ENCODE measurements around the gene TPCN1. TPM values are rescaled to one million over a fixed set of nuclear protein-coding genes. Genes with fewer than 3 reads are reported as not detected.

The TPCN1 gene
- total RNA-seq, 6 experiments from 2014 or later, result 18.0 to 34.6 (median 28.3) TPM

- H3K27ac ChIP-seq, result peak overlapping the region in 2 of 3 donors; percentile 34 to 74
- WGBS (ENCODE audit: insufficient coverage, low coverage, low lambda C conversion rate, missing lambda C conversion rate), result 49% methylated on average over 6 of the region's 6 CpGs
Measured at GRCh38 chr12:113261847-113262470, 40.7 kb downstream of the TPCN1 start.

GRCh38 chr12:113262710-113263109 lies 41.4 kb downstream of the TPCN1 start:
- no peak for TF ChIP-seq POLR2A (IDR thresholded peaks at IDR 0.05)
- TF ChIP-seq CTCF (IDR thresholded peaks at IDR 0.05), result no peak
- peaks cover 0 to 23% (median 3%) of the 10 kb centered on the region in 4 donors for H3K36me3 ChIP-seq
- intact Hi-C loops (cut with DNase I), result no loop called here
- H3K27ac ChIP-seq, result peak overlapping the region in 1 of 3 donors; percentile 74
- no peak for ATAC-seq
- no peak for DNase-seq
- no peaks in the 10 kb centered on the region for H3K27me3 ChIP-seq
- no peak overlapping the region for H3K4me3 ChIP-seq
- peaks cover 0 to 56% (median 10%) of the 10 kb centered on the region in 4 donors for H3K4me1 ChIP-seq
- no peaks in the 10 kb centered on the region for H3K9me3 ChIP-seq

More at GRCh38 chr12:113261847-113262470, 40.7 kb downstream of the TPCN1 start:
- no peaks in the 10 kb centered on the region for H3K27me3 ChIP-seq
- no peak for ATAC-seq
- DNase-seq, result no peak
- intact Hi-C loops (cut with DNase I), result no loop called here
- TF ChIP-seq CTCF (IDR thresholded peaks at IDR 0.05), result no peak
- no peak for TF ChIP-seq POLR2A (IDR thresholded peaks at IDR 0.05)
- H3K36me3 ChIP-seq, result peaks cover 0 to 15% (median 3%) of the 10 kb centered on the region in 4 donors
- H3K4me3 ChIP-seq, result no peak overlapping the region
- peaks cover 0 to 57% (median 10%) of the 10 kb centered on the region in 4 donors for H3K4me1 ChIP-seq
- H3K9me3 ChIP-seq, result no peaks in the 10 kb centered on the region

DNA sequence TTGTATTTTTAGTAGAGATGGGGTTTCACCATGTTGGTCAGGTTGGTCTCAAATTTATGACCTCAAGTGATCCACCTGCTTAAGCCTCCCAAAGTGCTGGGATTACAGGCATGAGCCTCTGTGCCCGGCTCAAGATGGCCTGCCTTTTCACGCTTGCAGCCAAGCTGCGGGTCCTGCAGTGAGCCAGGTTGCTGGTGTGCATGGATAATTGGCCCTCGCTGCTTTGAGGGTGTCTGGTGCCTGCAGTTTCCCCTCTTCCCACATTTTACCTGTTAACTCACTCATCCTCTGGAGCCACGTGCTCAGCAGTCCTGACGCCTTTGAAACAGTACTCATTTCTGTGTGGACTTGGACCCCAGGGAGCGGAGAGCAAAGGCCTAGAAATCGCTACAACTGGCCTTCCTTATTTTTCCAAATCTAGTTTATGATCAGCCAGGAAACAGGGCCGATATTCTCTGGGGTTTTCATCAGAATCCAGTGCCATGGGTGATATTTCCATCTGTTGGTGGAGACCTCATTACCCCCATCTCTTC lies 42.2 kb downstream of the TPCN1 start:
- Histone ChIP-seq H3K9me3 (no peaks in the 10 kb centered on the region), H3K4me3 (no peak overlapping the region), H3K27ac (peak overlapping the region in 2 of 3 donors; percentile 64 to 74), H3K27me3 (no peaks in the 10 kb centered on the region), H3K36me3 (peaks cover 0 to 30% (median 3%) of the 10 kb centered on the region in 4 donors), H3K4me1 (peaks cover 0 to 54% (median 10%) of the 10 kb centered on the region in 4 donors)
- intact Hi-C loops (cut with DNase I), result no loop called here
- 32% methylated on average over 6 of the region's 9 CpGs for WGBS (ENCODE audit: insufficient coverage, low coverage, low lambda C conversion rate, missing lambda C conversion rate)
- TF ChIP-seq POLR2A (IDR thresholded peaks at IDR 0.05) (no peak), CTCF (IDR thresholded peaks at IDR 0.05) (no peak)
- DNase-seq, result peak in 2 of 3 donors; percentile 71 to 81
- peak; percentile 13 to 34 (median 22) for ATAC-seq

DNA sequence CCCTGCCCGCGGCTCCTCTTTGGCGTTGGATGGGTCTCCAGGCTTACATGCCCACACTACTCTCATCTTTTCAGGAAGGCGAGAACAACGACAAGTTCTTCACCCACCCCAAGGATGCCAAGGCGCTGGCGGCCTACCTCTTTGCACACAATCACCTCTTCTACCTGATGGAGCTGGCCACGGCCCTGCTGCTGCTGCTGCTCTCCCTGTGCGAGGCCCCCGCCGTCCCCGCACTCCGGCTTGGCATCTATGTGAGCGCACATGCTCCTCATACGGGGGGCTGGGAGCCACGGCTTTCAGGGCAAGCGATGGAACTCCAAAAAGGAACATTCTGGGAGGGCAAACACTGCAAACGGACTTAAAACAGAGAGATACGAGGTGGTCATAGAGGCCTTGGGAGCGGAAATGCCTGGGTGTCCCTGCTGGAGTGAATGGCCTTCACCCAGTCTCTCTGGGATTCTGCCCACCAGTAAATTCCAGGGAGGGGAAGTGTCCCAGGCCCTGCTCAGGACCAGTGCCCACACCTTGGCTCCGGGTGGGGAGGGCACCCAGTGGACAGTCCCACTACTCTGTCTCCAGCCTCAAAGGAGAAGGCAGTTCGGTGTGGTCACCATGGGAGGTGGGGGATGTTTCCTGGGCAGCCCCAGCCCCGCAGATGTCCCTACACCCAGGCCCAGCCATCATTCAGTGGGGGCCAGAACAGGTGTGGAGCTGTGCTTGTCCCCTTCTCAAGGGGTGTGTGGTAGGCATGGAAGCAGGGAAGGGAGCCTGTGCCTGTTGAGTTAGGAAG lies 45.0 kb downstream of the TPCN1 start:
- intact Hi-C loops (cut with DNase I), result no loop called here
- 95% methylated on average over 13 of the region's 23 CpGs for WGBS (ENCODE audit: insufficient coverage, low coverage, low lambda C conversion rate, missing lambda C conversion rate)
- no peak for DNase-seq

More for the DNA sequence above, 45.0 kb downstream of the TPCN1 start:
- TF ChIP-seq CTCF (IDR thresholded peaks at IDR 0.05), result no peak
- no peak for TF ChIP-seq POLR2A (IDR thresholded peaks at IDR 0.05)
- Histone ChIP-seq H3K4me3 (no peak overlapping the region), H3K27ac (no peak overlapping the region), H3K4me1 (peaks cover 0 to 26% (median 0%) of the 10 kb centered on the region in 4 donors), H3K36me3 (peaks cover 0 to 38% (median 5%) of the 10 kb centered on the region in 4 donors), H3K9me3 (no peaks in the 10 kb centered on the region), H3K27me3 (no peaks in the 10 kb centered on the region)
- no peak for ATAC-seq
